Globus pallidus (tissue), 1 donor: ENCODE data around the gene TRIM75.
"Not testable (repeated sequence)": the region's sequence is repeated elsewhere in the genome, so short reads cannot be mapped to it uniquely, and the experiment has no call there.

Source experiments
- DNase-seq: peaks from one replicate; pipeline ENCODE4 v3.0.0-alpha.2; 2015; ENCODE audit warnings: low spot score

Gene TRIM75

GRCh38 chr4:165053645-165054044 lies at the start of gene TRIM75:
TRIM75 (plus strand) TSS chr4:165053866; CDS start chr4:165059148, 5,282 bp downstream.
- DNase-seq, result no peak

- DNase-seq, result no peak
These were observed 48.2 kb upstream of the TRIM75 start for GRCh38 chr4:165005352-165005925.

GRCh38 chr4:165006456-165006855 lies 47.2 kb upstream of the TRIM75 start:
- DNase-seq, result no peak

GRCh38 chr4:165006886-165007285 lies 46.8 kb upstream of the TRIM75 start:
- no peak for DNase-seq

GRCh38 chr4:165009493-165010227 lies 44.0 kb upstream of the TRIM75 start:
- no peak for DNase-seq

GRCh38 chr4:165010487-165010886 lies 43.2 kb upstream of the TRIM75 start:
- DNase-seq, result no peak

- DNase-seq, result no peak
These were observed 42.7 kb upstream of the TRIM75 start for GRCh38 chr4:165010991-165011390.

- DNase-seq, result no peak
These were observed 42.3 kb upstream of the TRIM75 start for GRCh38 chr4:165011403-165011802.

GRCh38 chr4:165013691-165014090 lies 40.0 kb upstream of the TRIM75 start:
- no peak for DNase-seq

- DNase-seq, result no peak
These were observed 36.7 kb upstream of the TRIM75 start for GRCh38 chr4:165016971-165017370.

- DNase-seq, result not testable (repeated sequence)
These were observed 33.7 kb upstream of the TRIM75 start for GRCh38 chr4:165019995-165020394.

GRCh38 chr4:165025782-165026181 lies 27.9 kb upstream of the TRIM75 start:
- DNase-seq, result not testable (repeated sequence)

GRCh38 chr4:165027762-165028402 lies 25.8 kb upstream of the TRIM75 start:
- peak; percentile 27 for DNase-seq

GRCh38 chr4:165031436-165032211 lies 22.0 kb upstream of the TRIM75 start, which contains the start of gene TRIM60:
TRIM60 (plus strand) TSS chr4:165031999; CDS start chr4:165040073, 8,074 bp downstream.
- no peak for DNase-seq

- no peak for DNase-seq
These were observed 5.5 kb upstream of the TRIM75 start for GRCh38 chr4:165048170-165048569.

- DNase-seq, result no peak
These were observed 1.0 kb upstream of the TRIM75 start for GRCh38 chr4:165052627-165053026.

GRCh38 chr4:165055601-165056000 lies 1.9 kb downstream of the TRIM75 start:
- DNase-seq, result no peak

GRCh38 chr4:165058666-165059065 lies 5.0 kb downstream of the TRIM75 start:
- DNase-seq, result peak; percentile 8

GRCh38 chr4:165059386-165059785 lies 5.7 kb downstream of the TRIM75 start:
- no peak for DNase-seq

GRCh38 chr4:165060938-165061337 lies 7.3 kb downstream of the TRIM75 start:
- DNase-seq, result peak; percentile 21

- no peak for DNase-seq
These were observed 16.9 kb downstream of the TRIM75 start for GRCh38 chr4:165070560-165070959.

- not testable (repeated sequence) for DNase-seq
These were observed 19.7 kb downstream of the TRIM75 start for GRCh38 chr4:165073346-165073745.
